CD8-positive, alpha-beta memory T cell (primary cell): Measurements from ENCODE around the gene ARSA. TPM values are rescaled to one million over a fixed set of nuclear protein-coding genes. Genes with fewer than 3 reads are reported as not detected.
"Not testable (repeated sequence)": the region's sequence is repeated elsewhere in the genome, so short reads cannot be mapped to it uniquely, and the experiment has no call there.

ENCODE experiments used
- CTCF ChIA-PET: fragments of 350-600 bp; sonication (Branson Sonifier 250); formaldehyde crosslinking; loops from one replicate; lab custom pipeline; 2021; ENCODE audit warnings: antibody characterized with exemption; lab: Charles Lee
- POLR2A ChIA-PET: fragments of 350-600 bp; sonication (Branson Sonifier 250); formaldehyde crosslinking; loops from one replicate; lab custom pipeline; 2021; ENCODE audit warnings: antibody characterized with exemption; lab: Charles Lee
- DNase-seq, 5 donors: peaks; one replicate each; pipeline versions ENCODE4 v3.0.0 to v3.0.0-alpha.2; 2020 to 2022; ENCODE audit warnings: mixed read lengths in 1 of 5
- H3K27ac ChIP-seq: one replicate; pipeline ENCODE4 v1.7.0; 2013; ENCODE audit warnings: low read depth, mild to moderate bottlenecking, low read length, moderate library complexity
- H3K27me3 ChIP-seq: 2 replicates; pipeline ENCODE4 v1.7.0; 2013; ENCODE audit warnings: low read length, mild to moderate bottlenecking; ENCODE audit not compliant: insufficient read depth, poor library complexity, severe bottlenecking
- H3K36me3 ChIP-seq: 2 replicates; pipeline ENCODE4 v1.7.0; 2013; ENCODE audit warnings: mild to moderate bottlenecking, low read length, moderate library complexity; ENCODE audit not compliant: insufficient read depth
- H3K4me1 ChIP-seq: 2 replicates; pipeline ENCODE4 v1.7.0; 2013; ENCODE audit warnings: mild to moderate bottlenecking, low read length, moderate library complexity; ENCODE audit not compliant: insufficient read depth
- H3K4me3 ChIP-seq: 2 replicates; pipeline ENCODE4 v1.7.0; 2013; ENCODE audit warnings: mild to moderate bottlenecking, low read length
- H3K9me3 ChIP-seq: 2 replicates; pipeline ENCODE4 v1.7.0; 2013; ENCODE audit warnings: mild to moderate bottlenecking, low read length
- H3K27ac Mint-ChIP-seq, 8 donors: one replicate each; pipeline ENCODE4 v1.8.0; 2020 to 2021; ENCODE audit warnings: mixed read lengths in 8 of 8, mild to moderate bottlenecking in 6 of 8, inconsistent platforms in 3 of 8, moderate library complexity in 3 of 8
- H3K27me3 Mint-ChIP-seq, 2 donors: one replicate each; pipeline ENCODE4 v1.8.0; 2020 to 2021; ENCODE audit warnings: mixed read lengths in 2 of 2, mild to moderate bottlenecking in 1 of 2, moderate library complexity in 1 of 2
- H3K36me3 Mint-ChIP-seq, 3 donors: one replicate each; pipeline ENCODE4 v1.8.0; 2020 to 2021; ENCODE audit warnings: mixed read lengths in 3 of 3, inconsistent platforms in 1 of 3, mild to moderate bottlenecking in 1 of 3
- H3K4me1 Mint-ChIP-seq, 3 donors: one replicate each; pipeline ENCODE4 v1.8.0; 2020 to 2021; ENCODE audit warnings: mixed read lengths in 3 of 3, inconsistent platforms in 1 of 3, mild to moderate bottlenecking in 1 of 3
- H3K4me3 Mint-ChIP-seq, 7 donors: one replicate each; pipeline ENCODE4 v1.8.0; 2020 to 2021; ENCODE audit warnings: mixed read lengths in 7 of 7, mild to moderate bottlenecking in 6 of 7, moderate library complexity in 4 of 7, inconsistent platforms in 2 of 7
- H3K9me3 Mint-ChIP-seq, 5 donors: one replicate each; pipeline ENCODE4 v1.8.0; 2020 to 2022; ENCODE audit warnings: mixed read lengths in 5 of 5, mild to moderate bottlenecking in 3 of 5, moderate library complexity in 2 of 5, inconsistent platforms in 1 of 5
- polyA plus RNA-seq: library from polyadenylated mRNA; unstranded; fragments of 300-500 nt; fragmentation: Illumina TruSeq; gene quantifications from one replicate; pipeline ENCODE4 v1.2.3, GENCODE V29; 2021
- total RNA-seq, 2 experiments: library from RNA; stranded (reverse); gene quantifications; one replicate each; pipeline ENCODE4 v1.2.3, GENCODE V29; 2021

ARSA gene
- total and polyA plus RNA-seq, 3 experiments from 2014 or later, result 10.6 to 25.3 (median 23.6) TPM

DNA sequence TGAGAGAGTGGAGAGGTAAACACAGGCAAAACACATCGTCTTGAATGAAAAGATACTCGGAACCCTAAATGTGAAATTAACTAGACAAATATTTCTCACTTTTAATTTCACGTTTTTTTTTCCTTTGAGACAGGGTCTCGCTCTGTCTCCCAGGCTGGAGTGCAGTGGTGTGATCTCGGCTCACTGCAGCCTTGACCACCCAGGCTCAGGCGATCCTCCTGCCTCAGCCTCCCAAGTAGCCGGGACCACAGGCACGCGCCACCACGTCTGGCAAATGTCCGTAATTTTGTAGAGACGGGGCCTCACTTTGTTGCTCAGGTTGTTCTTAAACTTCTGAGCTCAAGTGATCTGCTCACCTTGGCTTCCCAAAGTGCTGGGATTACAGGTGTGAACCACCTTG lies 37.3 kb upstream of the ARSA start:
- H3K27ac ChIP-seq, result no peak overlapping the region
- H3K36me3 ChIP-seq, result no peaks in the 10 kb centered on the region
- Mint-ChIP-seq H3K27ac (no peak overlapping the region), H3K27me3 (peaks cover 21 to 39% of the 10 kb centered on the region in 2 donors), H3K36me3 (peaks cover 0 to 2% (median 0%) of the 10 kb centered on the region in 3 donors), H3K9me3 (no peaks in the 10 kb centered on the region), H3K4me3 (no peak overlapping the region), H3K4me1 (no peaks in the 10 kb centered on the region)
- H3K4me1 ChIP-seq, result no peaks in the 10 kb centered on the region
- H3K4me3 ChIP-seq, result no peak overlapping the region
- no peak for DNase-seq
- ChIA-PET POLR2A (no interaction called here), CTCF (no interaction called here)
- H3K27me3 ChIP-seq, result no peaks in the 10 kb centered on the region
- H3K9me3 ChIP-seq, result no peaks in the 10 kb centered on the region

GRCh38 chr22:50660306-50660705 lies 32.4 kb upstream of the ARSA start:
- no peak for DNase-seq
- H3K27ac Mint-ChIP-seq, result no peak overlapping the region
- Histone ChIP-seq H3K4me1 (no peaks in the 10 kb centered on the region), H3K27me3 (no peaks in the 10 kb centered on the region), H3K9me3 (no peaks in the 10 kb centered on the region), H3K4me3 (no peak overlapping the region), H3K36me3 (no peaks in the 10 kb centered on the region), H3K27ac (no peak overlapping the region)
- H3K9me3 Mint-ChIP-seq, result no peaks in the 10 kb centered on the region
- no peaks in the 10 kb centered on the region for H3K4me1 Mint-ChIP-seq
- ChIA-PET POLR2A (no interaction called here), CTCF (no interaction called here)
- H3K4me3 Mint-ChIP-seq, result no peak overlapping the region
- H3K27me3 Mint-ChIP-seq, result peaks cover 13 to 34% of the 10 kb centered on the region in 2 donors
- peaks cover 0 to 2% (median 0%) of the 10 kb centered on the region in 3 donors for H3K36me3 Mint-ChIP-seq

DNA sequence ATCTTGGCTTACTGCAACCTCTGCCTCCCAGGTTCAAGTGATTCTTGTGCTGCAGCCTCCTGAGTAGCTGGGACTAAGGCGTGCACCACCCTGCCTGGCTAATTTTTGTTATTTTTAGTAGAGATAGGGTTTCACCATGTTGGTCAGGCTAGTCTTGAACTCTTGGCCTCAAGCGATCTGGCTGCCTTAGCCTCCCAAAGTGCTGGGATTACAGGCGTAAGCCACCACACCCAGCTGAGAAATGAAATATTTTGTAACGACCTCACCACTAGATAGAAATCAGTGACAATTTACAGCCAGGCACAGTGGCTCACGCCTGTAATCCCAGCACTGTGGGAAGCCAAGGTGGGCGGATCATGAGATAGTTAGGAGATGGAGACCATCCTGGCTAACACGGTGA lies 31.8 kb upstream of the ARSA start:
- H3K36me3 ChIP-seq, DNase-seq, CTCF ChIA-PET, H3K27ac Mint-ChIP-seq, H3K4me1 ChIP-seq, H3K4me3 ChIP-seq, H3K9me3 Mint-ChIP-seq, H3K4me3 Mint-ChIP-seq, H3K27me3 ChIP-seq, POLR2A ChIA-PET, H3K4me1 Mint-ChIP-seq, H3K36me3 Mint-ChIP-seq, H3K27ac ChIP-seq, H3K9me3 ChIP-seq: not testable (repeated sequence)
- H3K27me3 Mint-ChIP-seq, result peaks cover 13 to 34% of the 10 kb centered on the region in 2 donors

GRCh38 chr22:50657925-50658324 lies 30.0 kb upstream of the ARSA start:
- CTCF ChIA-PET, result no interaction called here
- H3K4me3 Mint-ChIP-seq, result no peak overlapping the region
- peaks cover 12 to 35% of the 10 kb centered on the region in 2 donors for H3K27me3 Mint-ChIP-seq
- Histone ChIP-seq H3K36me3 (no peaks in the 10 kb centered on the region), H3K4me3 (no peak overlapping the region), H3K4me1 (no peaks in the 10 kb centered on the region), H3K9me3 (no peaks in the 10 kb centered on the region), H3K27me3 (no peaks in the 10 kb centered on the region), H3K27ac (no peak overlapping the region)
- DNase-seq, result no peak
- H3K9me3 Mint-ChIP-seq, result no peaks in the 10 kb centered on the region
- POLR2A ChIA-PET, result no interaction called here
- H3K36me3 Mint-ChIP-seq, result peaks cover 0 to 2% (median 0%) of the 10 kb centered on the region in 3 donors
- no peaks in the 10 kb centered on the region for H3K4me1 Mint-ChIP-seq
- H3K27ac Mint-ChIP-seq, result no peak overlapping the region

DNA sequence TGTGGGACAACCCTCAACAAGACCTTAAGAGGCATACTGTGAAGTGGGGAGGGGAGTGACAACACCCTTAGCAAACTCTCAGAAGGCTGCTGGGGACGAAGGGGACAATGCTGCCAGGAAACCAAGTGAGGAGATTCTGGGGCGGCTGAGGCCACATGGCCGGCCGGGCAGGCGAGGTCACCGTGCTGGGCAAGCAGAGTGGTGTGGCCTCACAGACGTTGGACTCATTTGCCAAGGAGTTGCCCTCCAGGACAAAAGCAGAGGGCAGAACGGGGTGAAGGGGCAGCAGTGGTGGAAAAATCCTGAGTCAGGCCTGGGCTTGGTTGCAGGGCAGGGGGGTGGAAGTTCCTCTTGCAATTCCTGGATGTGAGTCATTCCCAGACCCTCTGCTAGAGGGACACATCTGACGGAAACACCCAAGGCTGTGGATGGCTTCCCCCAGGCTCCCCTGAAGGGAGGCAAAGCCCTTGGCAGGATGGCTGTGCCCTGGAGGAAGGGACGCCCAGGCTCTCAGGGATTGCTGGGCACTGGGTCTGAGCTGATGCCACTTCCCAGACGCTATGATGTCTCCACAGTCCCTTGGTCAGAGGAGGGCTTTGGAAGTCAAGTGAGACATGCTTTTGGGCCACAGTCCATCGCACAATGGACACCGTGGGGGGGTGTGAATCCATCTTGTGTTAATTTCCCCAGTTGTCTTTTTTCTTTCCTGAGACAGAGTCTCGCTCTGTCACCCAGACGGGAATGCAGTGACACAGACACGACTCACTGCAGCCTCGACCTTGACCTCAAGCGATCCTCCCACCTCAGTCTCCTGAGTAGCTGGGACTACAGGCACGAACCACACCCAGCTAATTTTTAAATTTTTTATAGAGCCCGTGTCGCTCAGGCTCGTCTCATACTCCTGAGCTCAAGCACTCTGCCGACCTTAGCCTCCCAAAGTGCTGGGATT lies 28.4 kb upstream of the ARSA start:
- no peaks in the 10 kb centered on the region for H3K4me1 ChIP-seq
- H3K9me3 ChIP-seq, result no peaks in the 10 kb centered on the region
- Mint-ChIP-seq H3K9me3 (no peaks in the 10 kb centered on the region), H3K27me3 (peaks cover 10 to 33% of the 10 kb centered on the region in 2 donors), H3K27ac (no peak overlapping the region), H3K4me1 (no peaks in the 10 kb centered on the region), H3K36me3 (peaks cover 0 to 2% (median 0%) of the 10 kb centered on the region in 3 donors), H3K4me3 (no peak overlapping the region)
- no peaks in the 10 kb centered on the region for H3K27me3 ChIP-seq
- H3K36me3 ChIP-seq, result no peaks in the 10 kb centered on the region
- ChIA-PET CTCF (no interaction called here), POLR2A (no interaction called here)
- H3K4me3 ChIP-seq, result no peak overlapping the region
- no peak overlapping the region for H3K27ac ChIP-seq
- no peak for DNase-seq

DNA sequence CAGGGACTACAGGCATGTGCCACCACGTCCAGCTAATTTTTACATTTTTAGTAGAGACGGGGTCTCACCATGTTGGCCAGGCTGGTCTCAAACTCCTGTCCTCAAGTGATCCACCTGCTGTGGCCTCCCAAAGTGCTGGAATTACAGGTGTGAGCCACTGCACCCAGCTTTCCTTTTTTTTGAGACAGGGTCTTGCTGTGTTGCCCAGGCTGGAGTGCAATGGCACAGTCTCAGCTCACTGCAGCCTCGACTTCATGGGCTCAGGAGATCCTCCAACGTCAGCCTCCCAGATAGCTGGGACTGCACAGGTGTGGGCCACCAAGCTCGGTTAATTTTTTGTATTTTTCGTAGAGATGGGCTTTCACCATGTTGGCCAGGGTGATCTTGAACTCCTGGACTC lies 26.7 kb upstream of the ARSA start:
- H3K4me1 ChIP-seq, POLR2A ChIA-PET, CTCF ChIA-PET, H3K36me3 Mint-ChIP-seq, H3K27ac Mint-ChIP-seq, H3K27ac ChIP-seq, H3K4me3 ChIP-seq, DNase-seq, H3K36me3 ChIP-seq, H3K27me3 ChIP-seq, H3K9me3 ChIP-seq, H3K9me3 Mint-ChIP-seq, H3K4me1 Mint-ChIP-seq: not testable (repeated sequence)
- Mint-ChIP-seq H3K27me3 (peaks cover 8 to 28% of the 10 kb centered on the region in 2 donors), H3K4me3 (peak overlapping the region in 1 of 7 donors; percentile 16)

- no peak for DNase-seq
Measured at GRCh38 chr22:50653256-50653655, 25.3 kb upstream of the ARSA start.

GRCh38 chr22:50643821-50644101 lies 15.8 kb upstream of the ARSA start:
- H3K4me1 ChIP-seq, H3K9me3 Mint-ChIP-seq, H3K27ac Mint-ChIP-seq, DNase-seq, H3K27ac ChIP-seq, H3K9me3 ChIP-seq, CTCF ChIA-PET, H3K4me3 ChIP-seq, H3K36me3 ChIP-seq, H3K4me1 Mint-ChIP-seq, POLR2A ChIA-PET, H3K4me3 Mint-ChIP-seq, H3K36me3 Mint-ChIP-seq: not testable (repeated sequence)
- peaks cover 23% of the 10 kb centered on the region for H3K27me3 ChIP-seq
- H3K27me3 Mint-ChIP-seq, result peaks cover 17 to 29% of the 10 kb centered on the region in 2 donors

More at GRCh38 chr22:50653256-50653655, 25.3 kb upstream of the ARSA start:
- Mint-ChIP-seq H3K27ac (no peak overlapping the region), H3K4me1 (no peaks in the 10 kb centered on the region), H3K9me3 (peaks cover 0 to 4% (median 2%) of the 10 kb centered on the region in 5 donors), H3K36me3 (peaks cover 0 to 2% (median 0%) of the 10 kb centered on the region in 3 donors), H3K27me3 (peaks cover 4 to 28% of the 10 kb centered on the region in 2 donors), H3K4me3 (no peak overlapping the region)
- H3K9me3 ChIP-seq, result no peaks in the 10 kb centered on the region
- H3K4me1 ChIP-seq, result no peaks in the 10 kb centered on the region
- ChIA-PET POLR2A (no interaction called here), CTCF (no interaction called here)
- H3K27ac ChIP-seq, result no peak overlapping the region
- H3K36me3 ChIP-seq, result no peaks in the 10 kb centered on the region
- no peak overlapping the region for H3K4me3 ChIP-seq
- H3K27me3 ChIP-seq, result no peaks in the 10 kb centered on the region
